Measurements from ENCODE around the gene RUBCNL.

The RUBCNL gene

GRCh38 chr13:46315491-46316075, 71.5 kb downstream of the RUBCNL start:
- Histone ChIP-seq H3F3A (ENCODE audit: insufficient read depth, low read length) (no peaks in the 10 kb centered on the region), H2AFZ (ENCODE audit: low read length) (no peak overlapping the region), H3K9me2 (replicated peaks; ENCODE audit: insufficient read depth, low read length) (no peaks in the 10 kb centered on the region), H3K4me1 (ENCODE audit: low read length) (no peaks in the 10 kb centered on the region), H3K9ac (ENCODE audit: low read length) (no peak overlapping the region), H3K4me3 (ENCODE audit: low read length) (no peak overlapping the region), H4K20me1 (ENCODE audit: insufficient read depth, low read length) (no peaks in the 10 kb centered on the region), H3K27me3 (replicated peaks; ENCODE audit: insufficient read depth, low read length) (no peaks in the 10 kb centered on the region), H3K27ac (ENCODE audit: low read length) (no peak overlapping the region), H3K9me3 (replicated peaks; ENCODE audit: insufficient read depth, low read length) (no peaks in the 10 kb centered on the region), H3K79me2 (ENCODE audit: low read length) (no peaks in the 10 kb centered on the region), H3K36me3 (replicated peaks; ENCODE audit: insufficient read depth, low read length) (no peaks in the 10 kb centered on the region), H3K4me2 (ENCODE audit: low read depth, low read length) (no peak overlapping the region)
- no peak for TF ChIP-seq EZH2phosphoT487 (IDR thresholded peaks at IDR 0.05; ENCODE audit: low read length)
- TF ChIP-seq EZH2 (optimal IDR thresholded peaks at IDR 0.05; ENCODE audit: low read depth, low read length) = no peak
- TF ChIP-seq CTCF (IDR thresholded peaks at IDR 0.05; ENCODE audit: low read length) = no peak
- no peak for DNase-seq

GRCh38 chr13:46315036-46315435, 72.0 kb downstream of the RUBCNL start:
- Histone ChIP-seq H3K36me3 (replicated peaks; ENCODE audit: insufficient read depth, low read length) (no peaks in the 10 kb centered on the region), H4K20me1 (ENCODE audit: insufficient read depth, low read length) (no peaks in the 10 kb centered on the region), H2AFZ (ENCODE audit: low read length) (no peak overlapping the region), H3K9me3 (replicated peaks; ENCODE audit: insufficient read depth, low read length) (no peaks in the 10 kb centered on the region), H3K4me3 (ENCODE audit: low read length) (no peak overlapping the region), H3F3A (ENCODE audit: insufficient read depth, low read length) (no peaks in the 10 kb centered on the region), H3K4me1 (ENCODE audit: low read length) (no peaks in the 10 kb centered on the region), H3K9ac (ENCODE audit: low read length) (no peak overlapping the region), H3K27me3 (replicated peaks; ENCODE audit: insufficient read depth, low read length) (no peaks in the 10 kb centered on the region), H3K79me2 (ENCODE audit: low read length) (no peaks in the 10 kb centered on the region), H3K27ac (ENCODE audit: low read length) (no peak overlapping the region), H3K4me2 (ENCODE audit: low read depth, low read length) (no peak overlapping the region), H3K9me2 (replicated peaks; ENCODE audit: insufficient read depth, low read length) (no peaks in the 10 kb centered on the region)
- DNase-seq = no peak
- TF ChIP-seq CTCF (IDR thresholded peaks at IDR 0.05; ENCODE audit: low read length) (no peak), EZH2phosphoT487 (IDR thresholded peaks at IDR 0.05; ENCODE audit: low read length) (no peak), EZH2 (optimal IDR thresholded peaks at IDR 0.05; ENCODE audit: low read depth, low read length) (no peak)

GRCh38 chr13:46314587-46314986, 72.5 kb downstream of the RUBCNL start:
- Histone ChIP-seq H4K20me1 (ENCODE audit: insufficient read depth, low read length) (no peaks in the 10 kb centered on the region), H3K27me3 (replicated peaks; ENCODE audit: insufficient read depth, low read length) (no peaks in the 10 kb centered on the region), H3K4me2 (ENCODE audit: low read depth, low read length) (no peak overlapping the region)

More at GRCh38 chr13:46314587-46314986, 72.5 kb downstream of the RUBCNL start:
- Histone ChIP-seq H3K9me3 (replicated peaks; ENCODE audit: insufficient read depth, low read length) (no peaks in the 10 kb centered on the region), H3K9ac (ENCODE audit: low read length) (no peak overlapping the region), H3F3A (ENCODE audit: insufficient read depth, low read length) (no peaks in the 10 kb centered on the region), H3K79me2 (ENCODE audit: low read length) (no peaks in the 10 kb centered on the region), H2AFZ (ENCODE audit: low read length) (no peak overlapping the region), H3K9me2 (replicated peaks; ENCODE audit: insufficient read depth, low read length) (no peaks in the 10 kb centered on the region), H3K36me3 (replicated peaks; ENCODE audit: insufficient read depth, low read length) (no peaks in the 10 kb centered on the region), H3K4me3 (ENCODE audit: low read length) (no peak overlapping the region), H3K27ac (ENCODE audit: low read length) (no peak overlapping the region), H3K4me1 (ENCODE audit: low read length) (no peaks in the 10 kb centered on the region)
- TF ChIP-seq EZH2phosphoT487 (IDR thresholded peaks at IDR 0.05; ENCODE audit: low read length) = no peak
- TF ChIP-seq EZH2 (optimal IDR thresholded peaks at IDR 0.05; ENCODE audit: low read depth, low read length) = no peak
- TF ChIP-seq CTCF (IDR thresholded peaks at IDR 0.05; ENCODE audit: low read length) = no peak
- DNase-seq = no peak
